Esophagus squamous epithelium (tissue), 4 donors: Measurements from ENCODE around the gene LRP5.

ENCODE experiments used
- POLR2A ChIP-seq, 4 donors: fragments of 450-650 bp; IDR thresholded peaks; one replicate each; pipeline ENCODE4 v1.6.1; 2017; ENCODE audit warnings: antibody characterized with exemption in 4 of 4, mild to moderate bottlenecking in 4 of 4, moderate library complexity in 3 of 4
- TF ChIP-seq, protein P1 (sequence below), 6 experiments: fragments of 450-650 bp in 4 of 6; fragments of 200-600 bp in 2 of 6; sonication (generic) in 2 of 6; IDR thresholded peaks; one replicate each; pipeline ENCODE4 v1.5.1; 2016 to 2019; ENCODE audit warnings: antibody characterized with exemption in 6 of 6, mild to moderate bottlenecking in 4 of 6, moderate library complexity in 4 of 6

DNA sequence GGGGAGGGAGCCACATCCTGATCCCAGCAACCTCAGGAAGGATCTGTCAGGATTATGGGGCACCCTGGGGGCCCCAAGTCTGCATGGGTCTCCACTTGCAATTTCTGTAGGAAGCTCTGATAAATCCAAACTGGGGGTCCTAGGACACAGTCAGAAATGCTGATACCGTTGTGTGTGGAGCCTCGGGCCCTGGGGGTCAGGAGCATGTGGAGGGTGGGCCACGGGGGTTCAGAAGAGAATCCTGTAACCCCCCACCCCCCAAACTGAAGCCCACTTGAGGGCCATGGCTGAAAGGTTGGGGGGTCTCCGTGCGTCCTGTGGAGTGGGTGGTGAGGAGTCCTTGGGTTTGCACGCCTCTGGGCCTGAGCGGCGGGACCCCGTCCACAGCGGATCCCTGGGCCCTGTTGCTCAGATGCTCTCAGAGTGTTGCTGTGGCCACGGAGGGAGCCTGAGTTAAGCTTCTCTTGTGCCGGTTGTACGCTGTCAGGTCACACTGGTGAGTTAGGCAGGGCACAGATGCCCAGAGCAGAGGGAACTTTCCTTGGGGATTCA is 72.2 kb downstream of the LRP5 start:
- TF ChIP-seq, protein P1, sequence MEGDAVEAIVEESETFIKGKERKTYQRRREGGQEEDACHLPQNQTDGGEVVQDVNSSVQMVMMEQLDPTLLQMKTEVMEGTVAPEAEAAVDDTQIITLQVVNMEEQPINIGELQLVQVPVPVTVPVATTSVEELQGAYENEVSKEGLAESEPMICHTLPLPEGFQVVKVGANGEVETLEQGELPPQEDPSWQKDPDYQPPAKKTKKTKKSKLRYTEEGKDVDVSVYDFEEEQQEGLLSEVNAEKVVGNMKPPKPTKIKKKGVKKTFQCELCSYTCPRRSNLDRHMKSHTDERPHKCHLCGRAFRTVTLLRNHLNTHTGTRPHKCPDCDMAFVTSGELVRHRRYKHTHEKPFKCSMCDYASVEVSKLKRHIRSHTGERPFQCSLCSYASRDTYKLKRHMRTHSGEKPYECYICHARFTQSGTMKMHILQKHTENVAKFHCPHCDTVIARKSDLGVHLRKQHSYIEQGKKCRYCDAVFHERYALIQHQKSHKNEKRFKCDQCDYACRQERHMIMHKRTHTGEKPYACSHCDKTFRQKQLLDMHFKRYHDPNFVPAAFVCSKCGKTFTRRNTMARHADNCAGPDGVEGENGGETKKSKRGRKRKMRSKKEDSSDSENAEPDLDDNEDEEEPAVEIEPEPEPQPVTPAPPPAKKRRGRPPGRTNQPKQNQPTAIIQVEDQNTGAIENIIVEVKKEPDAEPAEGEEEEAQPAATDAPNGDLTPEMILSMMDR (IDR thresholded peaks at IDR 0.05) = no peak
- no peak for TF ChIP-seq POLR2A (IDR thresholded peaks at IDR 0.05)
